ENCODE measurements around the gene FANCL. TPM values are rescaled to one million over a fixed set of nuclear protein-coding genes. Genes with fewer than 3 reads are reported as not detected.

FANCL gene
- polyA plus RNA-seq, 1 experiment = 18.8 TPM

- no peaks in the 10 kb centered on the region for H3K9me3 ChIP-seq (ENCODE audit: control insufficient read depth, insufficient read depth, low read length)
- no peak for DNase-seq (ENCODE audit: low read depth, low spot score)
- ChIA-PET POLR2A (no interaction called here), CTCF (no interaction called here)
- no peak overlapping the region for H3K27ac ChIP-seq (ENCODE audit: low read depth, low read length)
- no peak overlapping the region for H3K4me3 ChIP-seq (ENCODE audit: low read depth, low read length)
- TF ChIP-seq CTCF (IDR thresholded peaks at IDR 0.05; ENCODE audit: low read depth, low read length) = no peak
- H3K27me3 ChIP-seq (ENCODE audit: control insufficient read depth, insufficient read depth, low read length) = no peaks in the 10 kb centered on the region
These were observed 1.7 kb downstream of the FANCL start for GRCh38 chr2:58239243-58239925.

- no peaks in the 10 kb centered on the region for H3K9me3 ChIP-seq (ENCODE audit: control insufficient read depth, insufficient read depth, low read length)
- no peak for DNase-seq (ENCODE audit: low read depth, low spot score)
- TF ChIP-seq CTCF (IDR thresholded peaks at IDR 0.05; ENCODE audit: low read depth, low read length) = no peak
- CTCF ChIA-PET = interaction anchor here (0.5 kb wide), 1 partner anchor 162 kb away, joined by 7 read pairs; no protein-coding TSS in a partner anchor
- H3K27ac ChIP-seq (ENCODE audit: low read depth, low read length) = no peak overlapping the region
- H3K27me3 ChIP-seq (ENCODE audit: control insufficient read depth, insufficient read depth, low read length) = no peaks in the 10 kb centered on the region
- H3K4me3 ChIP-seq (ENCODE audit: low read depth, low read length) = no peak overlapping the region
- POLR2A ChIA-PET = no interaction called here
These were observed 3.4 kb downstream of the FANCL start for GRCh38 chr2:58237741-58238140.

- no peak for TF ChIP-seq CTCF (IDR thresholded peaks at IDR 0.05; ENCODE audit: low read depth, low read length)
- Histone ChIP-seq H3K27ac (ENCODE audit: low read depth, low read length) (no peak overlapping the region), H3K27me3 (ENCODE audit: control insufficient read depth, insufficient read depth, low read length) (no peaks in the 10 kb centered on the region), H3K9me3 (ENCODE audit: control insufficient read depth, insufficient read depth, low read length) (no peaks in the 10 kb centered on the region), H3K4me3 (ENCODE audit: low read depth, low read length) (no peak overlapping the region)
- CTCF ChIA-PET = no interaction called here
- POLR2A ChIA-PET = no interaction called here
- DNase-seq (ENCODE audit: low read depth, low spot score) = no peak
These were observed 5.1 kb downstream of the FANCL start for GRCh38 chr2:58235984-58236383.

GRCh38 chr2:58235170-58235569, 6.0 kb downstream of the FANCL start:
- no peaks in the 10 kb centered on the region for H3K9me3 ChIP-seq (ENCODE audit: control insufficient read depth, insufficient read depth, low read length)
- POLR2A ChIA-PET = no interaction called here
- DNase-seq (ENCODE audit: low read depth, low spot score) = no peak
- no peak overlapping the region for H3K4me3 ChIP-seq (ENCODE audit: low read depth, low read length)
- no peaks in the 10 kb centered on the region for H3K27me3 ChIP-seq (ENCODE audit: control insufficient read depth, insufficient read depth, low read length)
- no peak overlapping the region for H3K27ac ChIP-seq (ENCODE audit: low read depth, low read length)
- no peak for TF ChIP-seq CTCF (IDR thresholded peaks at IDR 0.05; ENCODE audit: low read depth, low read length)
- CTCF ChIA-PET = no interaction called here

- no peak for TF ChIP-seq CTCF (IDR thresholded peaks at IDR 0.05; ENCODE audit: low read depth, low read length)
- CTCF ChIA-PET = no interaction called here
- POLR2A ChIA-PET = no interaction called here
These were observed 12.8 kb downstream of the FANCL start for GRCh38 chr2:58228299-58228698.

More at GRCh38 chr2:58228299-58228698, 12.8 kb downstream of the FANCL start:
- H3K9me3 ChIP-seq (ENCODE audit: control insufficient read depth, insufficient read depth, low read length) = no peaks in the 10 kb centered on the region
- no peaks in the 10 kb centered on the region for H3K27me3 ChIP-seq (ENCODE audit: control insufficient read depth, insufficient read depth, low read length)
- no peak overlapping the region for H3K4me3 ChIP-seq (ENCODE audit: low read depth, low read length)
- DNase-seq (ENCODE audit: low read depth, low spot score) = no peak
- H3K27ac ChIP-seq (ENCODE audit: low read depth, low read length) = no peak overlapping the region
